Lower leg skin (tissue), 3 donors: ENCODE measurements around the gene ELAC2.

Experiments used
- POLR2A ChIP-seq, 2 donors: fragments of 450-650 bp; IDR thresholded peaks; one replicate each; pipeline ENCODE4 v1.6.1; 2016 to 2017; ENCODE audit warnings: antibody characterized with exemption in 2 of 2, mild to moderate bottlenecking in 1 of 2, moderate library complexity in 1 of 2
- TF ChIP-seq, protein P1 (sequence below), 3 donors: fragments of 450-650 bp; IDR thresholded peaks; one replicate each; pipeline ENCODE4 v1.5.1; 2016; ENCODE audit warnings: antibody characterized with exemption in 3 of 3, mild to moderate bottlenecking in 3 of 3, moderate library complexity in 2 of 3

DNA sequence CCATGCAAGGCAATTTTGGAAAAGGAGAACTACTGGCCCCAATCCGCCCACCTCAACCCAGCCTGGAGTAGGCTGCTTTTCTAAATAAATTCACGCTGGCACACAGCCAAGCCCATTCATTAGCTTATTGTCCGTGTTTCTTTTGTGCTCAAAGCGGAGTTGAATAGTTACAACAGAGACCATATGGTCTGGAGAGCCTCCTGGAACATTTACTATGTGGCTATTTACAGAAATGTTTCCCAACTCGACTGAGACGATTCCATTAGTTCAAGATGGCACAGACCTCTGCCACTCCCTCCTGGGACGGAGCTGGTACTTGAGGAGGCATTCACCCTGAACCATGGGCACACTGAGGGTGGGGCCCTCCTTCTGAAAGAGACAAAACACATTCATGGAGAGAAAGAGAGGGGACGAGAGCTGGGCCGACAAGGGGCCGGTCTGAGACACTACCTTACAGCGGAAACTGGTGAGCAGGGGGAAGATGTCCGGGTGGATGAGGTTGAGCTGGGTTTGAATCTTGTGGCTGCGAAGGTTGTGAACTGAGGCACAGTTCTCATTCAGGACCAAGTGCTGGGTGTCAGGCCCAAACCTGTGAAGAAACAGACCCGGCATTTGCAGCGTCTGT, 15.7 kb downstream of the ELAC2 start:
- TF ChIP-seq POLR2A (IDR thresholded peaks at IDR 0.05): no peak
- TF ChIP-seq, protein P1, sequence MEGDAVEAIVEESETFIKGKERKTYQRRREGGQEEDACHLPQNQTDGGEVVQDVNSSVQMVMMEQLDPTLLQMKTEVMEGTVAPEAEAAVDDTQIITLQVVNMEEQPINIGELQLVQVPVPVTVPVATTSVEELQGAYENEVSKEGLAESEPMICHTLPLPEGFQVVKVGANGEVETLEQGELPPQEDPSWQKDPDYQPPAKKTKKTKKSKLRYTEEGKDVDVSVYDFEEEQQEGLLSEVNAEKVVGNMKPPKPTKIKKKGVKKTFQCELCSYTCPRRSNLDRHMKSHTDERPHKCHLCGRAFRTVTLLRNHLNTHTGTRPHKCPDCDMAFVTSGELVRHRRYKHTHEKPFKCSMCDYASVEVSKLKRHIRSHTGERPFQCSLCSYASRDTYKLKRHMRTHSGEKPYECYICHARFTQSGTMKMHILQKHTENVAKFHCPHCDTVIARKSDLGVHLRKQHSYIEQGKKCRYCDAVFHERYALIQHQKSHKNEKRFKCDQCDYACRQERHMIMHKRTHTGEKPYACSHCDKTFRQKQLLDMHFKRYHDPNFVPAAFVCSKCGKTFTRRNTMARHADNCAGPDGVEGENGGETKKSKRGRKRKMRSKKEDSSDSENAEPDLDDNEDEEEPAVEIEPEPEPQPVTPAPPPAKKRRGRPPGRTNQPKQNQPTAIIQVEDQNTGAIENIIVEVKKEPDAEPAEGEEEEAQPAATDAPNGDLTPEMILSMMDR (IDR thresholded peaks at IDR 0.05): no peak
